Coronary artery (tissue), 2 donors: ENCODE results near the gene AHNAK.
A peak's percentile ranks its signal among the peaks of the same experiment; 100 is the strongest.

Source experiments
- DNase-seq: peaks from one replicate; pipeline ENCODE4 v3.0.0-alpha.2; 2017; ENCODE audit warnings: low spot score
- H3K27ac ChIP-seq, 2 donors: fragments of 200-600 bp; sonication (generic); one replicate each; pipeline ENCODE4 v1.5.1; 2016 to 2019
- H3K4me3 ChIP-seq: fragments of 200-600 bp; sonication (generic); 2 replicates; pipeline ENCODE4 v1.5.1; 2016; ENCODE audit warnings: mild to moderate bottlenecking, moderate library complexity
- CTCF ChIP-seq: fragments of 200-600 bp; sonication (generic); IDR thresholded peaks from one replicate; pipeline ENCODE4 v1.5.1; 2019; ENCODE audit warnings: antibody characterized with exemption

AHNAK gene

GRCh38 chr11:62538470-62539237 lies 8.0 kb downstream of the AHNAK start:
- peak overlapping the region; percentile 99 for H3K4me3 ChIP-seq
- no peak for TF ChIP-seq CTCF
- DNase-seq = no peak
- H3K27ac ChIP-seq = peak overlapping the region; percentile 25 to 80

- no peak for TF ChIP-seq CTCF
Observed at GRCh38 chr11:62536301-62536957, 10.2 kb downstream of the AHNAK start.

GRCh38 chr11:62535802-62536201 lies 10.8 kb downstream of the AHNAK start:
- peak overlapping the region in 1 of 2 donors; percentile 68 for H3K27ac ChIP-seq
- no peak for DNase-seq
- no peak for TF ChIP-seq CTCF
- H3K4me3 ChIP-seq = peak overlapping the region; percentile 52

More at GRCh38 chr11:62536301-62536957, 10.2 kb downstream of the AHNAK start:
- Histone ChIP-seq H3K4me3 (peak overlapping the region; percentile 52), H3K27ac (peak overlapping the region in 1 of 2 donors; percentile 68)
- DNase-seq = no peak

- TF ChIP-seq CTCF = no peak
- DNase-seq = no peak
- Histone ChIP-seq H3K4me3 (no peak overlapping the region), H3K27ac (peak overlapping the region in 1 of 2 donors; percentile 12)
Observed at GRCh38 chr11:62534779-62535545, 11.6 kb downstream of the AHNAK start.

- no peak for TF ChIP-seq CTCF
- no peak for DNase-seq
- Histone ChIP-seq H3K4me3 (no peak overlapping the region), H3K27ac (no peak overlapping the region)
Observed at GRCh38 chr11:62532096-62532495, 14.5 kb downstream of the AHNAK start.

GRCh38 chr11:62516736-62517371 lies 29.8 kb downstream of the AHNAK start:
- DNase-seq = no peak
- Histone ChIP-seq H3K27ac (no peak overlapping the region), H3K4me3 (no peak overlapping the region)
- no peak for TF ChIP-seq CTCF
